CD4-positive, alpha-beta T cell (primary cell): ENCODE measurements around the gene IMMP1L. TPM values are rescaled to one million over a fixed set of nuclear protein-coding genes. Genes with fewer than 3 reads are reported as not detected.

Experiments used
- ATAC-seq: fragments of 200-7000 bp; cut with Tn5 transposase; one replicate; pipeline ENCODE4 v1.10.0; 2022; ENCODE audit warnings: mild to moderate bottlenecking; ENCODE audit not compliant: poor library complexity
- CTCF ChIA-PET: fragments of 350-600 bp; sonication (Branson Sonifier 250); formaldehyde crosslinking; loops from one replicate; lab custom pipeline; 2021; ENCODE audit warnings: antibody characterized with exemption, inconsistent platforms; lab: Charles Lee
- POLR2A ChIA-PET: fragments of 350-600 bp; sonication (Branson Sonifier 250); formaldehyde crosslinking; loops from one replicate; lab custom pipeline; 2021; ENCODE audit warnings: antibody characterized with exemption, inconsistent platforms; lab: Charles Lee
- DNase-seq, 14 experiments: peaks; one replicate each; pipeline ENCODE4 v3.0.0-alpha.2; 2013 to 2020; ENCODE audit warnings: mixed read lengths in 2 of 14
- H3K27ac ChIP-seq, 2 donors: one replicate each; pipeline versions ENCODE4 v1.5.1 to v1.7.0; 2013; ENCODE audit warnings: low read length in 2 of 2, low read depth in 1 of 2, mild to moderate bottlenecking in 1 of 2
- H3K27me3 ChIP-seq, 2 experiments: 1 replicate in 1 of 2; 2 replicates in 1 of 2; pipeline versions ENCODE4 v1.6.1 to v1.7.0; 2013; ENCODE audit warnings: low read length in 2 of 2, control low read depth in 1 of 2, mild to moderate bottlenecking in 1 of 2, moderate library complexity in 1 of 2; ENCODE audit not compliant: insufficient read depth in 2 of 2, control insufficient read depth in 1 of 2
- H3K36me3 ChIP-seq: one replicate; pipeline ENCODE4 v1.6.1; 2013; ENCODE audit warnings: low read length, control low read depth; ENCODE audit not compliant: insufficient read depth
- H3K4me1 ChIP-seq: one replicate; pipeline ENCODE4 v1.6.1; 2013; ENCODE audit warnings: low read length, control low read depth; ENCODE audit not compliant: insufficient read depth
- H3K4me3 ChIP-seq: one replicate; pipeline ENCODE4 v1.5.1; 2013; ENCODE audit warnings: mild to moderate bottlenecking, low read length, moderate library complexity
- H3K9me3 ChIP-seq, 2 experiments: 1 replicate in 1 of 2; 2 replicates in 1 of 2; pipeline versions ENCODE4 v1.6.1 to v1.7.0; 2013; ENCODE audit warnings: low read length in 2 of 2, mild to moderate bottlenecking in 2 of 2, control low read depth in 1 of 2, moderate library complexity in 1 of 2; ENCODE audit not compliant: control insufficient read depth in 1 of 2, insufficient read depth in 1 of 2
- H3K27ac Mint-ChIP-seq: one replicate; pipeline ENCODE4 v1.8.0; 2020; ENCODE audit warnings: mixed read lengths
- H3K27me3 Mint-ChIP-seq: one replicate; pipeline ENCODE4 v1.8.0; 2021; ENCODE audit warnings: mixed read lengths
- H3K36me3 Mint-ChIP-seq: one replicate; pipeline ENCODE4 v1.8.0; 2021; ENCODE audit warnings: low read depth, mixed read lengths
- H3K4me1 Mint-ChIP-seq: one replicate; pipeline ENCODE4 v1.8.0; 2021; ENCODE audit warnings: low read depth, mixed read lengths
- H3K4me3 Mint-ChIP-seq: one replicate; pipeline ENCODE4 v1.8.0; 2020; ENCODE audit warnings: mild to moderate bottlenecking, mixed read lengths
- H3K9me3 Mint-ChIP-seq: one replicate; pipeline ENCODE4 v1.8.0; 2020; ENCODE audit warnings: mixed read lengths
- CTCF ChIP-seq: fragments of 200-600 bp; IDR thresholded peaks from one replicate; pipeline ENCODE4 v1.8.0; 2022; ENCODE audit warnings: antibody characterized with exemption, mild to moderate bottlenecking
- intact Hi-C, 2 experiments: fragments of 100-400 bp; cut with DNase I in 1 of 2; cut with micrococcal nuclease in 1 of 2; formaldehyde crosslinking; loops; one replicate each; pipeline versions ENCODE4 v1.15.1 to v1.9.0; 2023 to 2025; cut with DNase I, micrococcal nuclease
- total RNA-seq, 174 experiments: library from RNA in 2 of 174; stranded (reverse) in 2 of 174; gene quantifications; one replicate each; pipeline ENCODE4 v1.2.3 and lab custom pipeline; 2021 to 2026

IMMP1L gene
- total RNA-seq, 2 experiments from 2014 or later, result 6.0 to 6.9 TPM

- no peak overlapping the region for H3K27ac ChIP-seq
- Mint-ChIP-seq H3K4me1 (peaks cover 16% of the 10 kb centered on the region), H3K9me3 (no peaks in the 10 kb centered on the region), H3K36me3 (no peaks in the 10 kb centered on the region), H3K27ac (no peak overlapping the region), H3K4me3 (no peak overlapping the region), H3K27me3 (no peaks in the 10 kb centered on the region)
- no peaks in the 10 kb centered on the region for H3K9me3 ChIP-seq
- ChIA-PET CTCF (no interaction called here), POLR2A (no interaction called here)
- H3K36me3 ChIP-seq, result no peaks in the 10 kb centered on the region
- TF ChIP-seq CTCF, result no peak
- no peak overlapping the region for H3K4me3 ChIP-seq
- DNase-seq (no peak), ATAC-seq (no peak)
- H3K27me3 ChIP-seq, result no peaks in the 10 kb centered on the region
- no peaks in the 10 kb centered on the region for H3K4me1 ChIP-seq
- intact Hi-C loops, result loop anchor here in 1 of 2 experiments (10.0 kb wide), 1 partner anchor 394 kb away; no protein-coding TSS in a partner anchor
These were observed 28.5 kb downstream of the IMMP1L start for GRCh38 chr11:31480930-31481329.

- no peak overlapping the region for H3K4me3 ChIP-seq
- no peaks in the 10 kb centered on the region for H3K36me3 ChIP-seq
- H3K27me3 ChIP-seq, result no peaks in the 10 kb centered on the region
- no peak for TF ChIP-seq CTCF
- intact Hi-C loops, result no loop called here
- no peaks in the 10 kb centered on the region for H3K4me1 ChIP-seq
- ChIA-PET CTCF (no interaction called here), POLR2A (no interaction called here)
- Mint-ChIP-seq H3K4me3 (no peak overlapping the region), H3K9me3 (peaks cover under 1% of the 10 kb centered on the region), H3K4me1 (peaks cover 10% of the 10 kb centered on the region), H3K36me3 (peaks cover 2% of the 10 kb centered on the region), H3K27ac (no peak overlapping the region), H3K27me3 (no peaks in the 10 kb centered on the region)
- ATAC-seq (no peak), DNase-seq (no peak)
- no peak overlapping the region for H3K27ac ChIP-seq
- no peaks in the 10 kb centered on the region for H3K9me3 ChIP-seq
These were observed 30.4 kb downstream of the IMMP1L start for GRCh38 chr11:31479066-31479465.

- H3K27me3 Mint-ChIP-seq, result no peaks in the 10 kb centered on the region
- no peaks in the 10 kb centered on the region for H3K4me1 ChIP-seq
- ATAC-seq (no peak), DNase-seq (no peak)
- no peaks in the 10 kb centered on the region for H3K27me3 ChIP-seq
- CTCF ChIA-PET, result no interaction called here
- peaks cover 2% of the 10 kb centered on the region for H3K9me3 Mint-ChIP-seq
- no peak overlapping the region for H3K4me3 Mint-ChIP-seq
- POLR2A ChIA-PET, result no interaction called here
- H3K4me3 ChIP-seq, result no peak overlapping the region
- intact Hi-C loops, result no loop called here
- peaks cover 9% of the 10 kb centered on the region for H3K36me3 Mint-ChIP-seq
- H3K4me1 Mint-ChIP-seq, result peaks cover 10% of the 10 kb centered on the region
- no peaks in the 10 kb centered on the region for H3K36me3 ChIP-seq
- H3K27ac ChIP-seq, result no peak overlapping the region
- TF ChIP-seq CTCF, result no peak
- no peak overlapping the region for H3K27ac Mint-ChIP-seq
- H3K9me3 ChIP-seq, result no peaks in the 10 kb centered on the region
These were observed 31.2 kb downstream of the IMMP1L start for GRCh38 chr11:31478223-31478590.
